HepG2 (cell line): ENCODE data around the gene IFNLR1. TPM values are rescaled to one million over a fixed set of nuclear protein-coding genes. Genes with fewer than 3 reads are reported as not detected.

Source experiments
- AHR ChIP-seq: IDR thresholded peaks from 2 replicates; pipeline ENCODE4 v1.6.1; 2018; ENCODE audit warnings: missing genetic modification reagents, missing compliant biosample characterization
- ARNT2 ChIP-seq: sonication (generic); formaldehyde crosslinking; IDR thresholded peaks from 2 replicates; pipeline ENCODE4 v1.8.0; 2022; ENCODE audit warnings: mild to moderate bottlenecking, low read depth, missing genetic modification reagents, moderate library complexity
- E2F5 ChIP-seq: sonication (generic); formaldehyde crosslinking; conservative IDR thresholded peaks from 2 replicates; pipeline ENCODE4 v1.4.0; 2020; ENCODE audit warnings: missing genetic modification reagents
- ELF1 ChIP-seq: sonication (generic); formaldehyde crosslinking; IDR thresholded peaks from 2 replicates; pipeline ENCODE4 v1.4.0; 2020; ENCODE audit warnings: missing genetic modification reagents
- EP300 ChIP-seq, 3 experiments: sonication (generic) in 1 of 3; formaldehyde crosslinking in 1 of 3; IDR thresholded peaks; 2 replicates each; pipeline versions ENCODE4 v1.5.1 to v1.6.1; 2011 to 2020; ENCODE audit warnings: low read depth in 2 of 3, low read length in 2 of 3, borderline replicate concordance in 1 of 3, improper control_type of control experiment in 1 of 3, mild to moderate bottlenecking in 1 of 3, missing genetic modification reagents in 1 of 3, moderate library complexity in 1 of 3
- KDM6A ChIP-seq: IDR thresholded peaks from 2 replicates; pipeline ENCODE4 v1.6.1; 2016; ENCODE audit warnings: low read depth
- KLF9 ChIP-seq: IDR thresholded peaks from 2 replicates; pipeline ENCODE4 v1.6.1; 2016; ENCODE audit warnings: low read depth
- NONO ChIP-seq, 2 experiments: fragments of 450-650 bp in 1 of 2; sonication (generic) in 1 of 2; formaldehyde crosslinking in 1 of 2; IDR thresholded peaks in 1 of 2; conservative IDR thresholded peaks in 1 of 2; 2 replicates each; pipeline versions ENCODE4 v1.6.1 to v1.8.0; 2017 to 2022; ENCODE audit warnings: mild to moderate bottlenecking in 1 of 2, missing genetic modification reagents in 1 of 2, moderate library complexity in 1 of 2
- NR0B2 ChIP-seq: sonication (generic); formaldehyde crosslinking; IDR thresholded peaks from 2 replicates; pipeline ENCODE4 v1.4.0; 2020; ENCODE audit warnings: mild to moderate bottlenecking, missing genetic modification reagents
- NR2F6 ChIP-seq, 2 experiments: IDR thresholded peaks; 2 replicates each; pipeline ENCODE4 v1.6.1; 2016; ENCODE audit warnings: antibody characterized with exemption in 1 of 2, mild to moderate bottlenecking in 1 of 2
- PAF1 ChIP-seq: IDR thresholded peaks from 2 replicates; pipeline ENCODE4 v1.6.1; 2016; ENCODE audit warnings: missing genetic modification reagents, missing compliant biosample characterization
- REPIN1 ChIP-seq: sonication (generic); formaldehyde crosslinking; IDR thresholded peaks from 2 replicates; pipeline ENCODE4 v1.8.0; 2022; ENCODE audit warnings: missing genetic modification reagents, low read depth, mild to moderate bottlenecking, borderline replicate concordance
- SMC3 ChIP-seq: IDR thresholded peaks from 2 replicates; pipeline ENCODE4 v1.6.1; 2011; ENCODE audit warnings: low read length, improper control_type of control experiment
- TP53 ChIP-seq: sonication (generic); formaldehyde crosslinking; conservative IDR thresholded peaks from 2 replicates; pipeline ENCODE4 v1.4.0; 2020; ENCODE audit warnings: missing genetic modification reagents
- USF2 ChIP-seq, 2 experiments: sonication (generic) in 1 of 2; formaldehyde crosslinking in 1 of 2; IDR thresholded peaks; 2 replicates each; pipeline versions ENCODE4 v1.5.1 to v1.6.1; 2011 to 2020; ENCODE audit warnings: borderline replicate concordance in 1 of 2, low read depth in 1 of 2, low read length in 1 of 2, mild to moderate bottlenecking in 1 of 2, missing genetic modification reagents in 1 of 2, moderate library complexity in 1 of 2
- ZBTB4 ChIP-seq: sonication (generic); formaldehyde crosslinking; IDR thresholded peaks from 2 replicates; pipeline ENCODE4 v1.4.0; 2020; ENCODE audit warnings: missing genetic modification reagents, mild to moderate bottlenecking, borderline replicate concordance
- ZFP90 ChIP-seq: sonication (generic); formaldehyde crosslinking; IDR thresholded peaks from 2 replicates; pipeline ENCODE4 v1.8.0; 2022; ENCODE audit warnings: missing genetic modification reagents, mild to moderate bottlenecking, inconsistent platforms, borderline replicate concordance
- ZNF44 ChIP-seq: sonication (generic); formaldehyde crosslinking; IDR thresholded peaks from 2 replicates; pipeline ENCODE4 v1.5.1; 2020; ENCODE audit warnings: mild to moderate bottlenecking, missing genetic modification reagents
- ZNF703 ChIP-seq: sonication (generic); formaldehyde crosslinking; IDR thresholded peaks from 2 replicates; pipeline ENCODE4 v1.5.1; 2020; ENCODE audit warnings: missing genetic modification reagents, mild to moderate bottlenecking, moderate library complexity, borderline replicate concordance
- ZNF780A ChIP-seq: sonication (generic); formaldehyde crosslinking; IDR thresholded peaks from 2 replicates; pipeline ENCODE4 v1.8.0; 2022; ENCODE audit warnings: mild to moderate bottlenecking, missing genetic modification reagents, moderate library complexity
- ZSCAN25 ChIP-seq: sonication (generic); formaldehyde crosslinking; IDR thresholded peaks from 2 replicates; pipeline ENCODE4 v1.8.0; 2022; ENCODE audit warnings: mild to moderate bottlenecking, missing genetic modification reagents
- polyA plus RNA-seq, 8 experiments: library from polyadenylated mRNA; depleted of rRNA in 3 of 8; stranded (reverse) in 7 of 8; unstranded in 1 of 8; fragments of >200 nt; fragmentation: Illumina TruSeq in 4 of 8; extraction: Trizol in 4 of 8; gene quantifications; 2 replicates each; pipeline versions ENCODE4 v1.2.1 to v1.2.3, GENCODE V29; 2011 to 2016; ENCODE audit warnings: low read depth in 4 of 8, missing spikeins in 1 of 8, mixed read lengths in 1 of 8; ENCODE audit not compliant: insufficient read depth in 1 of 8
- total RNA-seq, 5 experiments: library from RNA; depleted of rRNA; stranded (reverse); fragments of >200 nt; fragmentation: Illumina TruSeq; extraction: Trizol; gene quantifications; 2 replicates each; pipeline ENCODE4 v1.2.3, GENCODE V29; 2016; ENCODE audit warnings: low read depth in 1 of 5

IFNLR1 gene
- total and polyA plus RNA-seq, 2 of the 13 experiments (the other 11 are each of a cell fraction or from before 2014, with no cell fraction given), result 3.8 to 8.5 TPM

- TF ChIP-seq ZNF703 (CRISPR knock-in tag) (no peak), ZNF780A (CRISPR knock-in tag) (no peak), ZBTB4 (CRISPR knock-in tag) (no peak), PAF1 (CRISPR knock-in tag) (no peak), EP300 (IDR thresholded peaks at IDR 0.05; ENCODE audit: low read depth in 2 of 2, low read length in 2 of 2) (peak in 1 of 2 experiments; percentile 84; a peak in 2 of 4 replicates), EP300 (CRISPR knock-in tag; IDR thresholded peaks at IDR 0.05; ENCODE audit: borderline replicate concordance) (peak; percentile 67; the same call in 1 of the 2 replicates), KDM6A (CRISPR knock-in tag) (peak; percentile 83), USF2 (IDR thresholded peaks at IDR 0.05; ENCODE audit: low read depth, low read length) (no peak), USF2 (CRISPR knock-in tag; IDR thresholded peaks at IDR 0.05; ENCODE audit: borderline replicate concordance) (no peak), TP53 (no peak), ZNF44 (no peak), NR2F6 (IDR thresholded peaks at IDR 0.05) (peak; percentile 80), NR2F6 (CRISPR knock-in tag; IDR thresholded peaks at IDR 0.05) (peak; percentile 91), KLF9 (CRISPR knock-in tag) (0 out of 2 replicates have a peak, but pooled peaks have one; percentile 46), ZFP90 (CRISPR knock-in tag) (no peak), ELF1 (CRISPR knock-in tag) (peak; percentile 73), REPIN1 (CRISPR knock-in tag) (0 out of 2 replicates have a peak, but pooled peaks have one; percentile 30), NONO (IDR thresholded peaks at IDR 0.05) (no peak), NONO (CRISPR knock-in tag; conservative IDR thresholded peaks at IDR 0.05) (no peak), ARNT2 (CRISPR knock-in tag) (no peak), NR0B2 (CRISPR knock-in tag) (no peak), E2F5 (CRISPR knock-in tag) (no peak), SMC3 (no peak), AHR (CRISPR knock-in tag) (no peak), ZSCAN25 (CRISPR knock-in tag) (peak; percentile 82)
Measured at GRCh38 chr1:24118410-24119242, 68.5 kb downstream of the IFNLR1 start (continued).
